Activated CD4-positive, alpha-beta T cell treated with anti-CD3 and anti-CD28 coated beads, Interleukin-2, amount 10 ng/mL, durations not matched to agents 7 days and 5 days (primary cell): ENCODE data around the gene NT5C2. TPM values are rescaled to one million over a fixed set of nuclear protein-coding genes. Genes with fewer than 3 reads are reported as not detected.
A peak's percentile ranks its signal among the peaks of the same experiment; 100 is the strongest.

Experiments used
- CTCF ChIA-PET: fragments of 350-600 bp; sonication (Branson Sonifier 250); formaldehyde crosslinking; loops from one replicate; lab custom pipeline; 2021; ENCODE audit warnings: antibody characterized with exemption; lab: Charles Lee
- POLR2A ChIA-PET: fragments of 350-600 bp; sonication (Branson Sonifier 250); formaldehyde crosslinking; loops from one replicate; lab custom pipeline; 2021; ENCODE audit warnings: antibody characterized with exemption; lab: Charles Lee
- DNase-seq: peaks from one replicate; pipeline ENCODE4 v3.0.0-alpha.2; 2020
- H3K27ac Mint-ChIP-seq: one replicate; pipeline ENCODE4 v1.8.0; 2021; ENCODE audit warnings: mild to moderate bottlenecking, moderate library complexity, mixed read lengths
- H3K27me3 Mint-ChIP-seq: one replicate; pipeline ENCODE4 v1.8.0; 2021; ENCODE audit warnings: mixed read lengths
- H3K36me3 Mint-ChIP-seq: one replicate; pipeline ENCODE4 v1.8.0; 2021; ENCODE audit warnings: low read depth, mixed read lengths
- H3K4me1 Mint-ChIP-seq: one replicate; pipeline ENCODE4 v1.8.0; 2021; ENCODE audit warnings: mixed read lengths
- H3K4me3 Mint-ChIP-seq: one replicate; pipeline ENCODE4 v1.8.0; 2021; ENCODE audit warnings: mild to moderate bottlenecking, moderate library complexity, mixed read lengths
- H3K9me3 Mint-ChIP-seq: one replicate; pipeline ENCODE4 v1.8.0; 2021; ENCODE audit warnings: mixed read lengths
- total RNA-seq, 2 experiments: library from RNA; stranded (reverse); gene quantifications; one replicate each; pipeline ENCODE4 v1.2.3, GENCODE V29; 2021

The NT5C2 gene
- total RNA-seq, 2 experiments from 2014 or later = 66.1 to 80.2 TPM

DNA sequence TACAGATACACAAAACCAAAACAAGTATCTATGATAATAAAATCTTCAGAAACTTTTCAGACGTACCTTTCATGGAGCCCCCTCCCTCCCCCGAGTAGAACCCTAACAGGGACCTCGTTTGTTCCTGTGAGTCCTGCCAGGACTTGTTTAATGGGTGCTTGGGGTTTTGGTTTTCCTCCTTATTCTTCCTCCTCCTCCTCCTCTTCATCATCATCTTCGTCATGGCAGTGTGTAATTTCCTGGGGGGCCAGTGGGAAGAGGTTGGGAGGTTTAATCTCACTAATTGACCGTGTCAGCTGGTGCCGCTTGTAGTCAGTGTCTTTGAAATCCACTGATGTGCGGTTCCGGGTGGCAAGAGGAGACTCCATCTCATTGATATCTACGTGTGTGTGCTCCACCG lies 103.6 kb downstream of the NT5C2 start:
- ChIA-PET POLR2A (no interaction called here), CTCF (interaction anchor here (0.8 kb wide), 1 partner anchor 12 kb away, joined by 3 read pairs; no protein-coding TSS in a partner anchor)
- no peak for DNase-seq
- Mint-ChIP-seq H3K36me3 (peaks cover 60% of the 10 kb centered on the region), H3K27me3 (no peaks in the 10 kb centered on the region), H3K4me1 (no peaks in the 10 kb centered on the region), H3K27ac (peak overlapping the region; percentile 27), H3K9me3 (no peaks in the 10 kb centered on the region), H3K4me3 (no peak overlapping the region)

DNA sequence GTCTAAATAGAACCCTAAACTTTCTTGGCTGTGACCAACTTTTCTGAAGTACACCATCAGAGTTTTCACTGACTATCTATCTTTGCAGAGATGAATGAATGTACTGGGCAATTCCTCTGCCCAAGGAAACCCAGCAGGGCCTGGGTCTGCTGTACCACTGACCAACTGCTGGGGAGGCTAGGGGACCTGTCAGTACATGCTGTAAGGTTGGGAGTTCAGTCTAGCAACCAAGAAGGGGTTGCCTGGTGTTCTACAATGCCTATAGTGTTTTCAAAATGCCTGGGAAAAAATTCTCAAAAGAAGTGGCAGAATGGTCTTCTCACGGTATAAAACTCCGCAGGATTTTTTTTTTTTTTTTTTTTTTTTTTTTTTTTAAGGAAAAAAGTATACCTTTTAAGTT lies 106.3 kb downstream of the NT5C2 start:
- POLR2A ChIA-PET = interaction anchor here (0.6 kb wide), 1 partner anchor 440 kb away, joined by 3 read pairs; no protein-coding TSS in a partner anchor
- no peaks in the 10 kb centered on the region for H3K27me3 Mint-ChIP-seq
- no peaks in the 10 kb centered on the region for H3K9me3 Mint-ChIP-seq
- CTCF ChIA-PET = interaction anchor here (0.7 to 0.8 kb wide), 2 partner anchors 159 to 807 kb away, joined by 3 to 5 read pairs; no protein-coding TSS in a partner anchor
- no peaks in the 10 kb centered on the region for H3K4me1 Mint-ChIP-seq
- H3K4me3 Mint-ChIP-seq = no peak overlapping the region
- no peak for DNase-seq
- no peak overlapping the region for H3K27ac Mint-ChIP-seq
- peaks cover 43% of the 10 kb centered on the region for H3K36me3 Mint-ChIP-seq

DNA sequence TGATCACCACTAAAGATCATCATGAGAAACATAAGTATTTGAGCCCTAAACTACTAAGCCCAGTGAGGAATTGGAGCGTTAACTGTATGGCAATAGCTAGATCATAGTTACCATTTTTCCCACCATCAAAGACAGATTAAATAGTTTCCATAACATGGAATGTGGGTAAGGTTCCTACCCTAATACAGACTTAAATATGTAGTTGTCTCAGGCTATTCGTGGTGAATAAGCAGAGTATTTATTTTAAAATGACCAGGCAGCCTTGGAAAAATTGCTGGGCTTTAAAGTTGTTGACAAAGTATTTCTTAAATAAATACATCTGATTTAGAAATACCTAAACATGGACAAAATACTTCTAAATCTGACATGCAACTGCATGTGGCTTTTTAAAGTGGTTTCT lies 106.8 kb downstream of the NT5C2 start:
- Mint-ChIP-seq H3K36me3 (peaks cover 38% of the 10 kb centered on the region), H3K9me3 (no peaks in the 10 kb centered on the region), H3K27me3 (no peaks in the 10 kb centered on the region), H3K4me3 (no peak overlapping the region), H3K27ac (no peak overlapping the region), H3K4me1 (no peaks in the 10 kb centered on the region)
- ChIA-PET CTCF (no interaction called here), POLR2A (interaction anchor here (0.6 kb wide), 1 partner anchor 440 kb away, joined by 3 read pairs; no protein-coding TSS in a partner anchor)
- DNase-seq = no peak

DNA sequence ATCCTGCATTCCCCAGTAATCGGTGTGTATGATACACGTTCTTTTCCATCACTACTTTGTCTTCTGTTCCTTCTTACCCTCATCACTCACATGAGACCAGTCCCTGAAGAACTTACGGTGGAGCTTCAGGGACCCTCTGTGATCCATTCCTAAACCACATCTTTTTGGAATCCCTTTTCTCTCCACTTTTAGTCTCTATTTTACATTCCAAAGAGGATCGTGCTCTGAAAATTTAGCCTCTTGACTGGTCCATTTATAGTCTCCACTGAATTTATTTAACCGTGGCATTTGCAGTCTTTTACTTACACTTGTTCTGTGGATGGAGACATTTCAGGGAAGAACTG lies 109.1 kb downstream of the NT5C2 start:
- ChIA-PET CTCF (interaction anchor here (0.6 to 0.9 kb wide), 2 partner anchors 12 to 70 kb away, joined by 3 read pairs; no protein-coding TSS in a partner anchor), POLR2A (no interaction called here)
- no peak overlapping the region for H3K4me3 Mint-ChIP-seq
- no peaks in the 10 kb centered on the region for H3K9me3 Mint-ChIP-seq
- H3K27me3 Mint-ChIP-seq = no peaks in the 10 kb centered on the region
- H3K27ac Mint-ChIP-seq = no peak overlapping the region
- H3K36me3 Mint-ChIP-seq = peaks cover 20% of the 10 kb centered on the region
- H3K4me1 Mint-ChIP-seq = no peaks in the 10 kb centered on the region
- no peak for DNase-seq

DNA sequence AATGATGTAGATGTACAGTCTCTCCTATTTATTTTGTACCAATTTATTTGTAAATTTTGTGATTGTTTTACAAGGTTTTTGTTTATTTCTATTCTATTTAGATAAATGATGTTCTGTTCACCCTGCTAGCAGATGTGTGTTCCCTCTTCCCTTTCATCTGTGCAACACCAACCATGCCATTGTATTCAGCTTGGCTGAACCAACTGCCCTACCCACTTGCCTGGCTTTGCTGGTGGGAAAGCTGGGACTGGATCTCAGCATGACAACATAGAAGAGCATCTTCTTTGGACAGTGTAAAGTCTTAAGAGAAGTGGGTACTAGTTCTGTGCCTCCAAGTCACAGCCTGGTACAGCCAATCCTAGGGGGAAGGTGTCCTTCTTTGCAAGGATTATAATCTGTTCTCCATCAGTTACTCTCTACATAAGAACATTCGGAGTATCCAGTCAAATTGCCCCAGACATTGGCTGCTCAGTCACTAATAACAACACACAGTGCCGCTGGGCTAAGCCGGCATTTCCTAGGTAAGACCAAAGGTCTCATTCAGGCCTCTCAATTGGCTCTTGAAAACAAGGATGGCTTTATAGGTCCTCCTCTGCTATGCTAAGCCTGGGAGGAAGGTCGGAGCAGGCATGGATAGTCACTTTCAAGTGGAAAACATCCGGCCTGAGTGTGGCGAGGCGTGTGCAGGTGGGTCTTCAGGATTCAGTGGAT lies 109.7 kb downstream of the NT5C2 start:
- Mint-ChIP-seq H3K27me3 (no peaks in the 10 kb centered on the region), H3K4me3 (no peak overlapping the region), H3K36me3 (peaks cover 16% of the 10 kb centered on the region), H3K4me1 (no peaks in the 10 kb centered on the region), H3K9me3 (no peaks in the 10 kb centered on the region), H3K27ac (no peak overlapping the region)
- ChIA-PET POLR2A (no interaction called here), CTCF (interaction anchor here (1.0 kb wide), 1 partner anchor 8 kb away, joined by 9 read pairs; no protein-coding TSS in a partner anchor)
- DNase-seq = no peak

DNA sequence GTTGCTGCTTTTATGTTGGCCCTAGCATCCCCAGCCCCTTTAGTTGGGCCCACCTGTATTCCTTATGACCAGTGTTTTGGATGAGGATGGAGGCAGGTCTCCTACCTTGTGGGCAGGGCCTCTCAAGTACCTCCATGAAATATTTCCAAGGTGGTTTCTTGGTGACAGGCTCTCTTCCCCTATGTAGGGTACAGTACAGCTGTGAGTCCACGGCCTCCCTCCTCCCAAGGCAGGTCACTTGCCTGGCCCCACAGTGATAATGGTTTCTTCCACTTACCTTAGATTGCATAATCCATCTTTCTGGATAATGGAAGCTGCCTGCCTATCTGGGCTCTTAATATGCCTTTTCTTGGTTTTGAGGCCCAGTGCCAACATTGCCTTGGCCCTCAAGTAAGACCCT lies 110.4 kb downstream of the NT5C2 start:
- H3K27me3 Mint-ChIP-seq = no peaks in the 10 kb centered on the region
- H3K27ac Mint-ChIP-seq = no peak overlapping the region
- POLR2A ChIA-PET = no interaction called here
- no peaks in the 10 kb centered on the region for H3K4me1 Mint-ChIP-seq
- peaks cover 12% of the 10 kb centered on the region for H3K36me3 Mint-ChIP-seq
- CTCF ChIA-PET = interaction anchor here (1.0 kb wide), 1 partner anchor 8 kb away, joined by 9 read pairs; no protein-coding TSS in a partner anchor
- DNase-seq = no peak
- no peak overlapping the region for H3K4me3 Mint-ChIP-seq
- no peaks in the 10 kb centered on the region for H3K9me3 Mint-ChIP-seq

DNA sequence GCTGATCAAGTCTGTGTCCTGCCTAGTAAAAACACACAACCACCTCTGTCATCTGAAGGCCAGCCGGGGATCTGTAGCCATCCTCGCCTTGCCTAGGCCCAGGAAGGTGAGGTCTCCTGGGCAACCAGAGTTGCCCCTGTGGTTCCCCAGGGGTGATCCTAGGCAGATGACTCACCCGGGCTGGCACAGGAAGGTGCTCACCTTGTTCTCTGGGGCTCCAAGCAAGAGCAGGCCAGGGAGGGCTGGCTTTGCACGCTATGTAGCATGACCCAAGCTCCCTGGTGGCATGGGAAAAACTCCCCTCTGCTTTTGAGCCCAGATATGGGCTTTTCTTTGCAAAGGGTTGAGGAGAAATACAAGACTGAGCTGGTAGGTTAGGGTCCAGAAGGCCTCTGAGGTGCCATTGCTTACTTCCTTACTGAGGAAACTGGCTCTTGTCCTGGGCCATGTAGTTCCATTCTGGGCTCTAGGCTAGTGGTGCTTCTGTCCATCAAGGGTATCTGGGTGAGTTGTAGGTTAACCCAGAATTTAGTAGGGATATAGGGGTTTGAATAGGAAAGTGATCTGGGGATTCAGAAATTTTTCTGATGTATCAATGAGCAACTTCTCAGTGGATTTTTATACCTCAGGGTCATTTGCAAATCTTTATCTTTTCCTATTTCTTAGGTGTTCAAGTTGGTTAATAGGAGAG lies 112.0 kb downstream of the NT5C2 start:
- no peaks in the 10 kb centered on the region for H3K27me3 Mint-ChIP-seq
- H3K4me1 Mint-ChIP-seq = no peaks in the 10 kb centered on the region
- H3K4me3 Mint-ChIP-seq = no peak overlapping the region
- no peak for DNase-seq
- H3K36me3 Mint-ChIP-seq = peaks cover 4% of the 10 kb centered on the region
- no peaks in the 10 kb centered on the region for H3K9me3 Mint-ChIP-seq
- CTCF ChIA-PET = no interaction called here
- no peak overlapping the region for H3K27ac Mint-ChIP-seq
- POLR2A ChIA-PET = no interaction called here

- H3K27me3 Mint-ChIP-seq = no peaks in the 10 kb centered on the region
- POLR2A ChIA-PET = no interaction called here
- no peaks in the 10 kb centered on the region for H3K9me3 Mint-ChIP-seq
- H3K4me1 Mint-ChIP-seq = no peaks in the 10 kb centered on the region
- H3K4me3 Mint-ChIP-seq = no peak overlapping the region
- DNase-seq = no peak
- no peak overlapping the region for H3K27ac Mint-ChIP-seq
- CTCF ChIA-PET = interaction anchor here (0.5 to 0.9 kb wide), 3 partner anchors 150 to 408 kb away, joined by 3 to 6 read pairs (median 4); no protein-coding TSS in a partner anchor
- no peaks in the 10 kb centered on the region for H3K36me3 Mint-ChIP-seq
These were observed 113.1 kb downstream of the NT5C2 start for GRCh38 chr10:103079946-103080345.

DNA sequence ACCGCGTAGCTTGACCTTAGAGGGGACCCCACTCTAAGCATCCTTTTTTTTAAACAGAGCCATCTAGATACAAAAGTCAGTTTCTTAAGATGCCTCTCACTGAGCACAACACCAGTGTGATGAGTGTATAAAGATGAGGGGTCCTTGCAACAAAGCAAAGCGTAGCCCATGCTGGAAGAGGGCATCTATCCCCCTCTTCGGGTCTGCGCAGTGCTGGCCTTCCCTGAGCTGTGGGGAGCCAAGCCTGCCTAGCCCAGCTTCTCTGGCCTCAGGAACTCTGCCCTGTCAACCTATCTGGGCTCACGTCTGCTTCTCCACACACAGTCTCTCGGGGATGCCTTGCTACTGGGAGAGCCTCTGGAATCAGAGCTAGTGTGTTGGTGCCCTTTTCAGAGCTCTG lies 114.0 kb downstream of the NT5C2 start:
- DNase-seq = no peak
- POLR2A ChIA-PET = no interaction called here
- Mint-ChIP-seq H3K36me3 (no peaks in the 10 kb centered on the region), H3K4me3 (no peak overlapping the region), H3K27ac (no peak overlapping the region), H3K4me1 (no peaks in the 10 kb centered on the region), H3K27me3 (no peaks in the 10 kb centered on the region), H3K9me3 (no peaks in the 10 kb centered on the region)
- CTCF ChIA-PET = interaction anchor here (0.5 to 0.9 kb wide), 5 partner anchors 31 to 407 kb away, joined by 3 to 6 read pairs (median 4); no protein-coding TSS in a partner anchor

- CTCF ChIA-PET = interaction anchor here (0.8 to 0.9 kb wide), 2 partner anchors 30 to 151 kb away, joined by 3 to 6 read pairs; no protein-coding TSS in a partner anchor
- Mint-ChIP-seq H3K4me3 (no peak overlapping the region), H3K9me3 (no peaks in the 10 kb centered on the region), H3K36me3 (no peaks in the 10 kb centered on the region), H3K27me3 (no peaks in the 10 kb centered on the region), H3K4me1 (no peaks in the 10 kb centered on the region), H3K27ac (no peak overlapping the region)
- no peak for DNase-seq
- POLR2A ChIA-PET = no interaction called here
These were observed 114.4 kb downstream of the NT5C2 start for GRCh38 chr10:103078676-103079075.

GRCh38 chr10:103078309-103078615 lies 114.8 kb downstream of the NT5C2 start:
- no peaks in the 10 kb centered on the region for H3K36me3 Mint-ChIP-seq
- H3K27me3 Mint-ChIP-seq = no peaks in the 10 kb centered on the region
- ChIA-PET POLR2A (no interaction called here), CTCF (interaction anchor here (1.4 kb wide), 1 partner anchor 12 kb away, joined by 3 read pairs; no protein-coding TSS in a partner anchor)
- no peaks in the 10 kb centered on the region for H3K4me1 Mint-ChIP-seq
- no peak for DNase-seq
- no peaks in the 10 kb centered on the region for H3K9me3 Mint-ChIP-seq
- H3K4me3 Mint-ChIP-seq = no peak overlapping the region
- H3K27ac Mint-ChIP-seq = no peak overlapping the region

GRCh38 chr10:103077491-103078308 lies 115.4 kb downstream of the NT5C2 start:
- Mint-ChIP-seq H3K4me3 (no peak overlapping the region), H3K4me1 (no peaks in the 10 kb centered on the region), H3K27ac (no peak overlapping the region), H3K36me3 (no peaks in the 10 kb centered on the region), H3K27me3 (no peaks in the 10 kb centered on the region), H3K9me3 (no peaks in the 10 kb centered on the region)
- no peak for DNase-seq
- POLR2A ChIA-PET = no interaction called here
- CTCF ChIA-PET = interaction anchor here (1.4 kb wide), 1 partner anchor 12 kb away, joined by 3 read pairs; no protein-coding TSS in a partner anchor
